Activated T-helper 1 cell treated with Interleukin-2 at 50 U/mL for 16 hours (primary cell): ENCODE data around the gene PRKAG2.

Experiments
- DNase-seq: peaks from one replicate; pipeline ENCODE4 v3.0.0-alpha.2; 2020; ENCODE audit warnings: low read depth

PRKAG2 gene

GRCh38 chr7:151744656-151745638 is 132.0 kb downstream of the PRKAG2 start:
- no peak for DNase-seq

DNA sequence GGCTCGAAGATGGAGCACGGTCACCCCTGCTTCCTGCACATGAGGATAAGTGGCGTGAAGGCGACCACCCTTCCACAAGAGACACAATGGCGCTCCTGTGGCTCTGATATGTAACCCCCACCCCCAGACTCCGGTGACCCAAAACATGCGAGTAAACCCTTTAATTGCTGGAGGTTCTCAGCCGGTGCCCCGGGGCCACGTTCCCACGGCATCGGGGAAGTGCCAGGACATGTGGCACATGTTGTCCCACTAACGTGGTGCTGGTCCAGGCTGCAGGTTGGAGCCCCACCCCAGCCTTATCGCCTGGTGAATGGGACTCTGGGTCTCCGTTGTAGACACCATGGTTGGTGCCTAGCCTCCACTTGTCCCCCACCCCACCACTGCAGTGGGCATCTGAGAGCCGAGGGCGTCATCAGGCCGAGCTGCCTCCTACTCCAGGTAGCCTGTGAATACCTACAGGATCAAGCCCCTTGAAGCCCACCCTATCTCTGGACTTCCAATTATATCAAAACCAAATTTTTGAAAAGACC is 132.8 kb downstream of the PRKAG2 start:
- DNase-seq, result no peak

- DNase-seq, result no peak
Observed at GRCh38 chr7:151743481-151743983, 133.4 kb downstream of the PRKAG2 start.

DNA sequence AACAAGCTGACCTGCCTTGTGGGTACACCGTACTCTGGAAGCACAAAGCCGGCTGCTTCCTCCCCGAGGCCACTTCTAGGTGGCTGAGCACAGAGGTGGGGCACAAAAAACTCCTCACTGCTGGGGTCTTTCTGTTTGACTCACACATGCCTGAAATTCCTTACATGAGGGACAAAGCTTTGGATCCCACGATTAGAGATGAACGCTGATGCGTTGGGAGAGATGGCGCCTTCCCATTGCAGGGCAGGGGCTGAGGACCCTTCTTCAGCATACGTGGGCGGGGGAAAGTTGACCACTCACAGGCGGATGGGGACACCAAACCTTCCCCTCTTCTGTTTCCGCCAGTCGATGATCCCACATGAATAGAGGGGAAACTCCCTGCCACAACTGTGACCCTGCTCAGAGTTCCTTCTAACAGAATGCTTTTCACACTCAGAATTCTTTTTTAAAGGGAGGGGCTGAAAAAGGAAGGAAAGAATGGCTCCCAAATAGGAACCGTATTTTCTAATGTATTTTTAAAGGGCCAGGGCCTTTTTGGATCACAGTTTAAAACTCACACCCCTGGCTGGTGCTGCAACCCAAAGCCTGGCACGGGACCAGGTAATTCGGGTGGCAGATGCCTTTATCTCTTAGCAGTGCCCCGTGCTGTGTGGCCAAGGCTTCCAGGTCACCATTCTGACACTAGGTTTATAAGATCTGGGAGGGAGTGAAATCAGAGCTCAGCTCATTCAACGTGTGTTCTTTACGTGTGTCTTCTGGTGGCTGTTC is 134.0 kb downstream of the PRKAG2 start:
- no peak for DNase-seq

- no peak for DNase-seq
Observed at GRCh38 chr7:151741585-151741984, 135.3 kb downstream of the PRKAG2 start.

- no peak for DNase-seq
Observed at GRCh38 chr7:151740081-151740851, 136.6 kb downstream of the PRKAG2 start.

DNA sequence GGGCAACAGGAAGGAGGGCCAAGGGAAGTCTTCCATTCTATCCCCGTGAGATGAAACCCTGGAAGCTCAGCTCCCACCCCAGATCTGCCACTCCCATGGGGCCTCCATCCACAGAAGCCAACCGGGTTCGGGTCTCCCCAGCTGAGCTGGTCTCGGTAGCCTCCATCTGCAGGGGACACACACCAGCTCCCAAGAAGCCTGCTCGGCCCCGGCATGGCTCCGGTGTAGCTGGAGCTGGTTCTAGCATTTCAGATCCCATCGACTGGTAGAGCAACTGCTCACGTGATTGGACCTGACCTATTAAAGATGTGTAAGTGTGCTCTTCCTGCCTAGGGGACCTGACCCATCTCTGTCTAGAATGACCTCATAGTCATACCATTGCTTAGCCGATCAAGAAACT is 138.0 kb downstream of the PRKAG2 start:
- no peak for DNase-seq

GRCh38 chr7:151736403-151736909 is 140.5 kb downstream of the PRKAG2 start:
- DNase-seq, result no peak

DNA sequence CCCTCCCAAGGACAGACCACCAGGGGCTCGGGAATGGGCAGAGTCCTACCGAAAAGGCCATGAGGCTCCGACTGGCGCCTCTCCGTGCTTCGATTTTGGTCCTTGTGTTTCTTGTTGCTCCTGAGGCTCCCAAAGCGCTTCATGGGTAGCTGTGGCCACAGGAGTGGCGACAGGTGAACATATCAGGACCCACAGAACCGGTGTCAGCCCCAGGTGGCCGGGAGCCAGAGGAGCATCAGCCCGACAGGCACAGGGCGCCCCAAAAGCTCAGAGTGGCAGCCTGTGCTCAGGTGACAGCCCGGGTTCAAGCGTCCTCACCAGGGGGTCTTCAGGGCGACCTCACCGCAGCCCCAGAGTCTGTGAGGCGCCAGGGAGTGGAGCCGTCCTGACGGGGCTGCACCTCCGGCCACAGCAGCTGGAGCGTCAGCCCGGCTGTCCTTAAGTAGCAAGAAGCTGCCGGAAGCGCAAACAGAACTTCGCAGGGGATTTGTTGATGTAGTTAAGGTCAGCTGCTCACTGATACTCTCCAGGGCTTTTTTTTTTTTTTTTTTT is 141.0 kb downstream of the PRKAG2 start:
- DNase-seq, result no peak

GRCh38 chr7:151735186-151735850 is 141.6 kb downstream of the PRKAG2 start:
- DNase-seq, result no peak

GRCh38 chr7:151732834-151733592 is 143.9 kb downstream of the PRKAG2 start:
- DNase-seq, result no peak

- DNase-seq, result no peak
Observed at GRCh38 chr7:151732292-151732691, 144.6 kb downstream of the PRKAG2 start.

GRCh38 chr7:151731022-151731441 is 145.9 kb downstream of the PRKAG2 start:
- no peak for DNase-seq

GRCh38 chr7:151730591-151730990 is 146.3 kb downstream of the PRKAG2 start:
- no peak for DNase-seq

GRCh38 chr7:151729521-151729921 is 147.4 kb downstream of the PRKAG2 start:
- DNase-seq, result no peak

GRCh38 chr7:151728746-151729145 is 148.2 kb downstream of the PRKAG2 start:
- DNase-seq, result no peak

- DNase-seq, result no peak
Observed at GRCh38 chr7:151728286-151728660, 148.6 kb downstream of the PRKAG2 start.

DNA sequence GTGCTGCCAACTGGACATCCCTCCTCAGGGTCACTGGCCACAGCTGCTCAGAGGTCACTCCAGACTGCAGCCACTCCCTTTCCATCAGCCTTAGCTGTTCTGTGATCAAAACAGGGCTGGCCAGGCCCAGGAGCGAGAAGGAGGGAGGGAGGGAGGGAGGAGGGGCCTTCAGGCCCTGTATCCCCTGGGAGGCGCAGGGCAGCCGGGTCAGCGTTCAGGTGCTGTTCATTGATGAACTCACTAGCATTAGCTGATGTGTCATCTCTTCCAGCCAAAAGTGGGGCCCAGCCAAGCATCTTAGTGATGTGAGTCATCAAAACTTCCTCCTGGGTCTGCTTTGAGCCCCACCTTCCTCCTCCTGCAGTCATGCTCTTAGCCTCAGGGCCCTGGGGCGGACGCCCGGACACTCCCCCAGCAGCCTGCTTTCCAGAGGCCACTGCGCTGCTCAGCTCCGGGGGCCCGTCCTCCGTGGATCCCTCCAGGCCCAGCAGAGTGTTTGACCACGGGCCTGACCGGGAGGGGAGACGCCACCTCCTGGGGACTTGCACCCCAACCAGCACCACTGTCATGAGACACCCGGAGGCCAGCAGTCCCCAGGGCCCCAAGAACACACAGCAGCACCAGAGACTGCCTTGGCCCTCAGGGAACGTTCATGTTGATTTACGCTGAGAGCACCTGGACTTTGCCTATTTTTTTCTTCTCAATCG is 149.2 kb downstream of the PRKAG2 start:
- no peak for DNase-seq
